ENCODE data around the gene NFU1. TPM values are rescaled to one million over a fixed set of nuclear protein-coding genes. Genes with fewer than 3 reads are reported as not detected.

The NFU1 gene
- total RNA-seq, 1 experiment from 2014 or later = 35.1 TPM

DNA sequence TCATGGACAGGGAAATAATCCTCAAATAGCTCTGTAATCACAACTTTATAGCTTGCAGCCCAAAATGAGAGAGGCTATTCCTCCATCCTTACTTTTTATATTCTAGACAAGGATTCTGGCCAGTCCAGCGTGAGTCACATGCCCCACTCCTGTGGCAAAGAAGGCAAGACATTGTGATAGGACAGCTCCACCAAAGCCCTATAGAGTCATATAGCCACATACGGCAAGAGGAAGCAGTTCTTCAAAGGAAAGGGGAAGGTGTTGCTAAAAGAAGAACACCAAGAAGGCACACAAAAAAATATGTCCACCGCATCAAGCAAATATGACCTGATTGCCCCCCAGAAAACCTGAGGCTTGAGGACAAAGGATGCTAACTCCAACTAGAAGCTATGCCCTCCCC is 46.8 kb downstream of the NFU1 start:
- H3K36me3 ChIP-seq (ENCODE audit: low read depth) = no peaks in the 10 kb centered on the region
- H3K4me2 ChIP-seq = no peak overlapping the region
- ChIA-PET POLR2A (ENCODE audit: unreplicated experiment) (no interaction called here), CTCF (interaction anchor here (0.6 kb wide), 1 partner anchor 10 kb away, joined by 5 read pairs; no protein-coding TSS in a partner anchor)
- intact Hi-C loops (cut with micrococcal nuclease; ENCODE audit: unreplicated experiment) = no loop called here
- H3F3A ChIP-seq (ENCODE audit: insufficient read depth, low read depth) = peaks cover 6% of the 10 kb centered on the region; the same call in 1 of the 2 replicates
- BruUV-seq (replicated peaks) = no TSS peak
- H4K20me1 ChIP-seq (ENCODE audit: insufficient read depth) = no peaks in the 10 kb centered on the region
- H3K9me2 ChIP-seq (ENCODE audit: insufficient read depth) = no peaks in the 10 kb centered on the region
- H3K27ac ChIP-seq = no peak overlapping the region
- peaks cover 16% of the 10 kb centered on the region for H3K4me1 ChIP-seq (replicated peaks; ENCODE audit: insufficient read depth)
- no peaks in the 10 kb centered on the region for H3K9me3 ChIP-seq (ENCODE audit: insufficient read depth, low read depth)
- no peak for DNase-seq
- no peak overlapping the region for H2AFZ ChIP-seq
- no peaks in the 10 kb centered on the region for H3K27me3 ChIP-seq (ENCODE audit: insufficient read depth, low read depth)
- peaks cover 15% of the 10 kb centered on the region for H3K79me2 ChIP-seq (ENCODE audit: low read depth)
- TF ChIP-seq, protein P1, sequence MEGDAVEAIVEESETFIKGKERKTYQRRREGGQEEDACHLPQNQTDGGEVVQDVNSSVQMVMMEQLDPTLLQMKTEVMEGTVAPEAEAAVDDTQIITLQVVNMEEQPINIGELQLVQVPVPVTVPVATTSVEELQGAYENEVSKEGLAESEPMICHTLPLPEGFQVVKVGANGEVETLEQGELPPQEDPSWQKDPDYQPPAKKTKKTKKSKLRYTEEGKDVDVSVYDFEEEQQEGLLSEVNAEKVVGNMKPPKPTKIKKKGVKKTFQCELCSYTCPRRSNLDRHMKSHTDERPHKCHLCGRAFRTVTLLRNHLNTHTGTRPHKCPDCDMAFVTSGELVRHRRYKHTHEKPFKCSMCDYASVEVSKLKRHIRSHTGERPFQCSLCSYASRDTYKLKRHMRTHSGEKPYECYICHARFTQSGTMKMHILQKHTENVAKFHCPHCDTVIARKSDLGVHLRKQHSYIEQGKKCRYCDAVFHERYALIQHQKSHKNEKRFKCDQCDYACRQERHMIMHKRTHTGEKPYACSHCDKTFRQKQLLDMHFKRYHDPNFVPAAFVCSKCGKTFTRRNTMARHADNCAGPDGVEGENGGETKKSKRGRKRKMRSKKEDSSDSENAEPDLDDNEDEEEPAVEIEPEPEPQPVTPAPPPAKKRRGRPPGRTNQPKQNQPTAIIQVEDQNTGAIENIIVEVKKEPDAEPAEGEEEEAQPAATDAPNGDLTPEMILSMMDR (conservative IDR thresholded peaks at IDR 0.05) = no peak
- no peak for TF ChIP-seq EZH2 (IDR thresholded peaks at IDR 0.05; ENCODE audit: low read depth)
- no peak overlapping the region for H3K4me3 ChIP-seq

DNA sequence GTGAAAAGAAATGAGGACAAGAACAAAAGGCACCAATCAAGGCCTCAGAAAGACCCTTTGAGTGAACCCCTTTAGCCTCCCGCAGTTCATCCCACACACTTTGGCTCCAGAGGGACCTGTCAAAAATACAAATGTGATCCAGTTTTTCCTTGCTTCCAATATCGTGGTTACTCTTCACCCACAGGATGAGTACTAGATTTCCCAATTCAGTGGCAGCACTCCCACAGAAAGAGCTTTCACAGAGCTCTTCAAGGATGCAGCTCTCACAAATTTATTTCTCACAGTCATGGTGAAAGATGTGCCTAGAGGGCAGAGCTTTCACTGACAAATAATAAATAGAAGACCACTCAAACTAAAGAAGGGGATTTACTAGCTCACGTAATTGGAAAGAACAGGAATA is 47.2 kb downstream of the NFU1 start:
- no peaks in the 10 kb centered on the region for H3K9me2 ChIP-seq (ENCODE audit: insufficient read depth)
- peaks cover 19% of the 10 kb centered on the region for H3K4me1 ChIP-seq (replicated peaks; ENCODE audit: insufficient read depth)
- no peak overlapping the region for H3K27ac ChIP-seq
- BruUV-seq (replicated peaks) = no TSS peak
- CTCF ChIA-PET = no interaction called here
- H3K4me2 ChIP-seq = no peak overlapping the region
- H4K20me1 ChIP-seq (ENCODE audit: insufficient read depth) = no peaks in the 10 kb centered on the region
- H2AFZ ChIP-seq = no peak overlapping the region
- intact Hi-C loops (cut with micrococcal nuclease; ENCODE audit: unreplicated experiment) = no loop called here
- no peak overlapping the region for H3K4me3 ChIP-seq
- H3K36me3 ChIP-seq (ENCODE audit: low read depth) = no peaks in the 10 kb centered on the region
- H3K27me3 ChIP-seq (ENCODE audit: insufficient read depth, low read depth) = no peaks in the 10 kb centered on the region
- no peak for TF ChIP-seq EZH2 (IDR thresholded peaks at IDR 0.05; ENCODE audit: low read depth)
- TF ChIP-seq, protein P1 (conservative IDR thresholded peaks at IDR 0.05) = no peak
- POLR2A ChIA-PET (ENCODE audit: unreplicated experiment) = interaction anchor here (0.5 kb wide), 1 partner anchor 1138 kb away, joined by 4 read pairs; the partner anchor contains the start of gene PPP3R1
- H3K79me2 ChIP-seq (ENCODE audit: low read depth) = peaks cover 20% of the 10 kb centered on the region
- no peaks in the 10 kb centered on the region for H3K9me3 ChIP-seq (ENCODE audit: insufficient read depth, low read depth)
- H3F3A ChIP-seq (ENCODE audit: insufficient read depth, low read depth) = peaks cover 6% of the 10 kb centered on the region; the same call in 1 of the 2 replicates
- no peak for DNase-seq

DNA sequence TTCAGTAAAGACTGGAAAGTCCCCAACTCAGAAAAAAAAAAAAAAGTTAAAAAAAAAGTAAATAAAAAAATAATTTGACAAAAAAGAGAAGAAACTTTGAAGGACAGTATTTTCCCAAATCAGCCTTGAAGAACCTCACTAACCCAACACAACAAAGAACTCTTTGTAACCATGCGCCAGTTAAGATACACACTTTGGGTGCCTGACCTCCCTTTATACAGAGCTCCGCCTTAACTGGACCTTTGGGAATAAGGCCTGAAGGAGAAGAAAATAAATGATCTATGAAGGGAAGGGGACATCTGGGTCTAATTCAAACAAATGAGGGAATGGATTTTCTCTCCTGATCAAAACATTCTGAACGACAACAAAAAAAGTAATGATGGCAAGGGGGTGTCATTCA is 48.0 kb downstream of the NFU1 start:
- no peak overlapping the region for H3K27ac ChIP-seq
- TF ChIP-seq, protein P1 (conservative IDR thresholded peaks at IDR 0.05) = no peak
- no peak for TF ChIP-seq EZH2 (IDR thresholded peaks at IDR 0.05; ENCODE audit: low read depth)
- ChIA-PET CTCF (no interaction called here), POLR2A (ENCODE audit: unreplicated experiment) (no interaction called here)
- H3K9me2 ChIP-seq (ENCODE audit: insufficient read depth) = no peaks in the 10 kb centered on the region
- H3K27me3 ChIP-seq (ENCODE audit: insufficient read depth, low read depth) = no peaks in the 10 kb centered on the region
- intact Hi-C loops (cut with micrococcal nuclease; ENCODE audit: unreplicated experiment) = loop anchor here (5.0 kb wide), 2 partner anchors 253 to 323 kb away; partner anchors contain the start of gene AAK1
- no peak overlapping the region for H3K4me3 ChIP-seq
- H2AFZ ChIP-seq = no peak overlapping the region
- DNase-seq = no peak
- peaks cover 23% of the 10 kb centered on the region for H3K4me1 ChIP-seq (replicated peaks; ENCODE audit: insufficient read depth)
- no peak overlapping the region for H3K4me2 ChIP-seq
- H3F3A ChIP-seq (ENCODE audit: insufficient read depth, low read depth) = peaks cover 6% of the 10 kb centered on the region; the same call in 1 of the 2 replicates
- no peaks in the 10 kb centered on the region for H3K36me3 ChIP-seq (ENCODE audit: low read depth)
- BruUV-seq (replicated peaks) = no TSS peak
- no peaks in the 10 kb centered on the region for H4K20me1 ChIP-seq (ENCODE audit: insufficient read depth)
- no peaks in the 10 kb centered on the region for H3K9me3 ChIP-seq (ENCODE audit: insufficient read depth, low read depth)
- peaks cover 27% of the 10 kb centered on the region for H3K79me2 ChIP-seq (ENCODE audit: low read depth)

Data from PC-9 (cell line).